Measurements from ENCODE around the gene G3BP2. TPM values are rescaled to one million over a fixed set of nuclear protein-coding genes. Genes with fewer than 3 reads are reported as not detected.
"Not testable (repeated sequence)": the region's sequence is repeated elsewhere in the genome, so short reads cannot be mapped to it uniquely, and the experiment has no call there.

The G3BP2 gene
- total RNA-seq, 1 donor from 2014 or later: 245 TPM

DNA sequence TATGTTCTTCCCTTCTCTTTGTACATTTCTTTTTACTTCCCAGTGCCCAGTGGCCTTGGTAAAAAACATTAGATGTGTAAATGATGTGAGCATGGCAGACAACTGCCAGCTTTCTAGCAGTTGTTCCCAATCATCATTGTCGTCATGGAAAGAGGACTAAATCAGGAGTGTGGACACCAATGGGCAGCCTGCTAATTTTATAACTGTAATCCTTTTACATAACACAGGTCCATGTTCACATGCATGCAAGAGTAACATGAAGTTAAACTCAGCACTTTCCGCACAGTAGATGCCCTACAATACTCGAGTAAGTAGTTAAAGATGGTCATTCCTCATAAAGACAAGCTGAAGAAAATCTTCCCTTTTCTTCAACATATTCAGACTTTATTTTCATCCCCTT is 23.4 kb upstream of the G3BP2 start:
- Mint-ChIP-seq H3K27ac (ENCODE audit: unreplicated experiment) (no peak overlapping the region), H3K9me3 (ENCODE audit: unreplicated experiment) (no peaks in the 10 kb centered on the region), H3K27me3 (ENCODE audit: unreplicated experiment) (no peaks in the 10 kb centered on the region), H3K4me1 (ENCODE audit: low read depth, unreplicated experiment) (no peaks in the 10 kb centered on the region), H3K36me3 (ENCODE audit: unreplicated experiment) (peaks cover 15% of the 10 kb centered on the region), H3K4me3 (ENCODE audit: unreplicated experiment) (no peak overlapping the region)
- no peak for DNase-seq
- no peak for TF ChIP-seq CTCF (IDR thresholded peaks at IDR 0.05; ENCODE audit: partially characterized antibody, unreplicated experiment)

- Mint-ChIP-seq H3K9me3 (ENCODE audit: unreplicated experiment) (no peaks in the 10 kb centered on the region), H3K4me3 (ENCODE audit: unreplicated experiment) (no peak overlapping the region), H3K4me1 (ENCODE audit: low read depth, unreplicated experiment) (no peaks in the 10 kb centered on the region), H3K36me3 (ENCODE audit: unreplicated experiment) (peaks cover 15% of the 10 kb centered on the region), H3K27ac (ENCODE audit: unreplicated experiment) (no peak overlapping the region), H3K27me3 (ENCODE audit: unreplicated experiment) (no peaks in the 10 kb centered on the region)
- no peak for TF ChIP-seq CTCF (IDR thresholded peaks at IDR 0.05; ENCODE audit: partially characterized antibody, unreplicated experiment)
- DNase-seq: no peak
These were observed 22.9 kb upstream of the G3BP2 start for GRCh38 chr4:75696071-75696470.

DNA sequence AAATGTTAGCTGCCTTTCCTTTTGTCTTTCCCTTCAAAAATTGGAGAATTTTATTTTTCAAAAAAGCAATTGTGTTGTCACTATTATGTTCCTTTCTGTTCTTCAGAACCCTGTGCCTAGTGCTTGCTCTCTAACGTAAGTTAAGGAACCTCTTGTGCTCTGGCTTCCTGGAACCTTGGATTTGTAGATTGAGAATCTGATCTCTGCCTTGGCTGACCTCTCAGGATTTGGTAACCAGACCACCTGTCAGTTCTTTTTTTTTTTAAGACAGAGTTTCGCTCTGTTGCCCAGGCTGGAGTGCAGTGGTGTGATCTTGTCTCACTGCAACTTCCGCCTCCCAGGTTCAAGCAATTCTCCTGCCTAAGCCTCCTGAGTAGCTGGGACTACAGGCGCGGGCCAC is 18.9 kb upstream of the G3BP2 start:
- H3K4me3 Mint-ChIP-seq (ENCODE audit: unreplicated experiment); H3K9me3 Mint-ChIP-seq (ENCODE audit: unreplicated experiment); DNase-seq; H3K27ac Mint-ChIP-seq (ENCODE audit: unreplicated experiment); H3K27me3 Mint-ChIP-seq (ENCODE audit: unreplicated experiment); H3K4me1 Mint-ChIP-seq (ENCODE audit: low read depth, unreplicated experiment): not testable (repeated sequence)
- peaks cover 14% of the 10 kb centered on the region for H3K36me3 Mint-ChIP-seq (ENCODE audit: unreplicated experiment)

GRCh38 chr4:75687125-75687524 is 13.9 kb upstream of the G3BP2 start:
- H3K27me3 Mint-ChIP-seq (ENCODE audit: unreplicated experiment); H3K4me1 Mint-ChIP-seq (ENCODE audit: low read depth, unreplicated experiment); H3K9me3 Mint-ChIP-seq (ENCODE audit: unreplicated experiment); H3K27ac Mint-ChIP-seq (ENCODE audit: unreplicated experiment); DNase-seq; H3K4me3 Mint-ChIP-seq (ENCODE audit: unreplicated experiment); H3K36me3 Mint-ChIP-seq (ENCODE audit: unreplicated experiment): not testable (repeated sequence)

DNA sequence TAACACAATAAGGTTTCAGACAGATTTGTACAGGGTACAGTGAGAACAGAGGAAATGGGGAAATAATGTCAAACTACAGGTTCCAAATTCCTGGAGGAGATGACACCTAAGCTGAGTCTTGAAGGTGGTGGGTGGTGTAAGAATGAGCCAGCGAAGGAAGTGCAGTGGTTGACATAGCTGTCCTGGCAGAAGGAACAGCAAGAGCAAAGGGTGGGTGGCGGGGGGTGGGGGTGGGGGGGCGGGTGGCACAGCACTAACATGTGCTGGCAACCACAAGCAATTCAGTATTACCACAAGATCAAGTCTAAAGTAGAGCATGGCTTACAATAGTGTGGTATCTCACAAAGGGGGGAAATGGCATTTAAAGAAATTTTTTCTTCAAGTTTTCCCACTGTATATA is 13.1 kb upstream of the G3BP2 start:
- no peak for DNase-seq
- Mint-ChIP-seq H3K4me3 (ENCODE audit: unreplicated experiment) (no peak overlapping the region), H3K27me3 (ENCODE audit: unreplicated experiment) (no peaks in the 10 kb centered on the region), H3K4me1 (ENCODE audit: low read depth, unreplicated experiment) (no peaks in the 10 kb centered on the region), H3K27ac (ENCODE audit: unreplicated experiment) (no peak overlapping the region), H3K9me3 (ENCODE audit: unreplicated experiment) (no peaks in the 10 kb centered on the region), H3K36me3 (ENCODE audit: unreplicated experiment) (peaks cover 5% of the 10 kb centered on the region)
- TF ChIP-seq CTCF (IDR thresholded peaks at IDR 0.05; ENCODE audit: partially characterized antibody, unreplicated experiment): no peak

GRCh38 chr4:75685546-75686189 is 12.5 kb upstream of the G3BP2 start:
- DNase-seq: no peak

More at GRCh38 chr4:75685546-75686189, 12.5 kb upstream of the G3BP2 start:
- no peak overlapping the region for H3K27ac Mint-ChIP-seq (ENCODE audit: unreplicated experiment)
- H3K4me1 Mint-ChIP-seq (ENCODE audit: low read depth, unreplicated experiment): no peaks in the 10 kb centered on the region
- no peaks in the 10 kb centered on the region for H3K9me3 Mint-ChIP-seq (ENCODE audit: unreplicated experiment)
- TF ChIP-seq CTCF (IDR thresholded peaks at IDR 0.05; ENCODE audit: partially characterized antibody, unreplicated experiment): no peak
- no peak overlapping the region for H3K4me3 Mint-ChIP-seq (ENCODE audit: unreplicated experiment)
- H3K36me3 Mint-ChIP-seq (ENCODE audit: unreplicated experiment): peaks cover 5% of the 10 kb centered on the region
- H3K27me3 Mint-ChIP-seq (ENCODE audit: unreplicated experiment): no peaks in the 10 kb centered on the region
